H1 (cell line): Measurements from ENCODE around the gene PCDHAC1.

Experiments
- CTCF ChIP-seq, 3 experiments: IDR thresholded peaks; 1 replicate in 2 of 3; 2 replicates in 1 of 3; pipeline versions ENCODE4 v1.5.1 to v1.6.1; 2011; ENCODE audit warnings: low read length in 3 of 3, mild to moderate bottlenecking in 3 of 3, inconsistent platforms in 2 of 3, low read depth in 1 of 3, moderate library complexity in 1 of 3; ENCODE audit not compliant: insufficient read depth in 1 of 3; ENCODE audit errors: control extremely low read depth in 1 of 3
- GABPA ChIP-seq: IDR thresholded peaks from 2 replicates; pipeline ENCODE4 v1.6.1; 2011; ENCODE audit warnings: mild to moderate bottlenecking, low read length, moderate library complexity, borderline replicate concordance; ENCODE audit not compliant: insufficient read depth
- JUN ChIP-seq: IDR thresholded peaks from 2 replicates; pipeline ENCODE4 v1.6.1; 2011; ENCODE audit warnings: low read depth, mild to moderate bottlenecking, improper control_type of control experiment, low read length
- MAX ChIP-seq: IDR thresholded peaks from 2 replicates; pipeline ENCODE4 v1.6.1; 2012; ENCODE audit warnings: inconsistent platforms
- POLR2A ChIP-seq, 2 experiments: IDR thresholded peaks; 1 replicate in 1 of 2; 2 replicates in 1 of 2; pipeline ENCODE4 v1.6.1; 2011; ENCODE audit warnings: low read depth in 2 of 2, low read length in 2 of 2, mild to moderate bottlenecking in 2 of 2; ENCODE audit errors: control extremely low read depth in 1 of 2
- POLR2AphosphoS5 ChIP-seq: IDR thresholded peaks from 2 replicates; pipeline ENCODE4 v1.6.1; 2011; ENCODE audit warnings: low read depth, low read length
- RFX5 ChIP-seq: IDR thresholded peaks from 2 replicates; pipeline ENCODE4 v1.6.1; 2011; ENCODE audit warnings: low read depth, low read length, improper control_type of control experiment, borderline replicate concordance
- SP4 ChIP-seq: IDR thresholded peaks from 2 replicates; pipeline ENCODE4 v1.6.1; 2012; ENCODE audit warnings: low read length, inconsistent platforms
- USF2 ChIP-seq: IDR thresholded peaks from 2 replicates; pipeline ENCODE4 v1.6.1; 2011; ENCODE audit warnings: low read length, improper control_type of control experiment

GRCh38 chr5:140923601-140924000 is 2.5 kb upstream of the PCDHAC1 start:
- TF ChIP-seq JUN (no peak), CTCF (IDR thresholded peaks at IDR 0.05; ENCODE audit: control extremely low read depth in 1 of 3, insufficient read depth in 1 of 3, low read depth in 1 of 3, low read length in 3 of 3) (no peak), USF2 (no peak), POLR2AphosphoS5 (no peak), SP4 (no peak), RFX5 (no peak), MAX (no peak), POLR2A (IDR thresholded peaks at IDR 0.05; ENCODE audit: control extremely low read depth in 1 of 2, low read depth in 2 of 2, low read length in 2 of 2) (no peak), GABPA (no peak)
